GM12878 (cell line): ENCODE measurements around the gene UHRF1. TPM values are rescaled to one million over a fixed set of nuclear protein-coding genes. Genes with fewer than 3 reads are reported as not detected.
A peak's percentile ranks its signal among the peaks of the same experiment; 100 is the strongest.

Experiments
- ATAC-seq: fragments of 200-7000 bp; cut with Tn5 transposase; 3 replicates; pipeline ENCODE4 v1.9.1; 2020; ENCODE audit warnings: mild to moderate bottlenecking, moderate library complexity
- BruUV-seq: library from RNA; stranded (reverse); fragments of 400-500 nt; replicated peaks from 2 replicates; lab custom pipeline; 2021; lab: Mats Ljungman, UMichigan
- CTCF ChIA-PET: fragments of 300-600 bp; sonication (Branson Sonifier 250); formaldehyde crosslinking; extraction: SDS; loops from one replicate; lab custom pipeline; 2021; ENCODE audit warnings: inconsistent platforms; lab: Yijun Ruan, JAX
- POLR2A ChIA-PET: fragments of 350-600 bp; formaldehyde crosslinking; extraction: SDS; loops from one replicate; lab custom pipeline; 2021; ENCODE audit warnings: inconsistent platforms; lab: Charles Lee
- RAD21 ChIA-PET: fragments of 300-600 bp; sonication (Branson Sonifier 250); formaldehyde crosslinking; loops from one replicate; lab custom pipeline; 2023; ENCODE audit warnings: antibody characterized with exemption; ENCODE audit not compliant: unreplicated experiment; lab: Charles Lee
- SMC1A ChIA-PET: fragments of 300-600 bp; sonication (Branson Sonifier 250); formaldehyde crosslinking; loops from one replicate; lab custom pipeline; 2023; ENCODE audit not compliant: unreplicated experiment, uncharacterized antibody; lab: Charles Lee
- DNase-seq: peaks from one replicate; pipeline ENCODE4 v3.0.0-alpha.2; 2011; ENCODE audit warnings: low read depth, low spot score
- FAIRE-seq: peaks from 3 replicates; lab custom pipeline; 2011; peaks lifted over from hg19 to GRCh38; lab: Jason Lieb, UNC
- H2AFZ ChIP-seq: 2 replicates; pipeline ENCODE4 v1.6.0; 2011; ENCODE audit warnings: low read depth, low read length, control low read depth; ENCODE audit not compliant: control insufficient read depth
- H3K27ac ChIP-seq: 2 replicates; pipeline ENCODE4 v1.5.1; 2011; ENCODE audit warnings: control low read depth; ENCODE audit not compliant: control insufficient read depth, insufficient read depth
- H3K27me3 ChIP-seq, 2 experiments: replicated peaks in 1 of 2; 2 replicates each; pipeline versions ENCODE4 v1.6.0 to v1.6.1; 2011; ENCODE audit warnings: low read length in 1 of 2; ENCODE audit not compliant: control insufficient read depth in 2 of 2, insufficient read depth in 2 of 2
- H3K36me3 ChIP-seq, 2 experiments: 2 replicates each; pipeline ENCODE4 v1.5.1; 2011; ENCODE audit warnings: low read length in 1 of 2; ENCODE audit not compliant: control insufficient read depth in 2 of 2, insufficient read depth in 2 of 2
- H3K4me1 ChIP-seq: 2 replicates; pipeline ENCODE4 v1.6.1; 2011; ENCODE audit warnings: mild to moderate bottlenecking, low read length, moderate library complexity, mixed read lengths; ENCODE audit not compliant: control insufficient read depth, insufficient read depth
- H3K4me2 ChIP-seq: 2 replicates; pipeline ENCODE4 v1.6.0; 2011; ENCODE audit warnings: control low read depth; ENCODE audit not compliant: control insufficient read depth, insufficient read depth
- H3K4me3 ChIP-seq: fragments of 200-600 bp; sonication (generic); 2 replicates; pipeline ENCODE4 v1.5.1; 2016
- H3K79me2 ChIP-seq: 2 replicates; pipeline ENCODE4 v1.6.0; 2011; ENCODE audit warnings: low read length; ENCODE audit not compliant: control insufficient read depth, insufficient read depth
- H3K9ac ChIP-seq: 2 replicates; pipeline ENCODE4 v1.8.0; 2011; ENCODE audit warnings: low read length, control low read depth, mixed read lengths; ENCODE audit not compliant: control insufficient read depth, insufficient read depth
- H3K9me3 ChIP-seq: replicated peaks from 3 replicates; pipeline ENCODE4 v1.5.1; 2011; ENCODE audit warnings: mild to moderate bottlenecking, low read length; ENCODE audit not compliant: control insufficient read depth, insufficient read depth
- H4K20me1 ChIP-seq: 2 replicates; pipeline ENCODE4 v1.6.0; 2011; ENCODE audit not compliant: control insufficient read depth, insufficient read depth
- EED ChIP-seq: sonication (generic); IDR thresholded peaks from 2 replicates; pipeline ENCODE4 v1.6.1; 2016; ENCODE audit warnings: antibody characterized with exemption, low read depth
- HDGF ChIP-seq: fragments of 450-650 bp; IDR thresholded peaks from 2 replicates; pipeline ENCODE4 v1.6.1; 2016; ENCODE audit warnings: antibody characterized with exemption
- IRF3 ChIP-seq: fragments of 450-650 bp; IDR thresholded peaks from 2 replicates; pipeline ENCODE4 v1.6.1; 2014; ENCODE audit warnings: mild to moderate bottlenecking
- JUNB ChIP-seq: IDR thresholded peaks from 2 replicates; pipeline ENCODE4 v1.6.1; 2016; ENCODE audit warnings: antibody characterized with exemption, mild to moderate bottlenecking
- POLR2A ChIP-seq: IDR thresholded peaks from 2 replicates; pipeline ENCODE4 v1.6.1; 2011; ENCODE audit warnings: low read depth, mild to moderate bottlenecking, low read length
- ZNF384 ChIP-seq: IDR thresholded peaks from 2 replicates; pipeline ENCODE4 v1.6.1; 2012; ENCODE audit warnings: low read depth, mild to moderate bottlenecking, low read length, improper control_type of control experiment, borderline replicate concordance
- WGBS: methylation state at CpG from one replicate; pipeline ENCODE4 v1.1.6; 2016; ENCODE audit warnings: low lambda C conversion rate; ENCODE audit not compliant: insufficient replicate concordance, insufficient coverage; ENCODE audit errors: missing lambda C conversion rate; 5-methylcytosine and 5-hydroxymethylcytosine counted together
- in situ Hi-C: fragments of 300-500 bp; cut with MboI; formaldehyde crosslinking; loops from 9 replicates; pipeline ENCODE4 v1.14.3; 2018; ENCODE audit warnings: mixed read lengths
- intact Hi-C: fragments of 100-400 bp; cut with micrococcal nuclease; formaldehyde crosslinking; loops from one replicate; pipeline ENCODE4 v1.14.2; 2022; ENCODE audit not compliant: unreplicated experiment
- polyA plus RNA-seq, 11 experiments: library from polyadenylated mRNA; depleted of rRNA in 4 of 11; unstranded in 6 of 11; stranded (reverse) in 5 of 11; fragments of >200 nt; fragmentation: Nextera tagmentation in 4 of 11; fragmentation: Illumina TruSeq in 1 of 11; extraction: Ambion mirVana in 4 of 11; extraction: Trizol in 1 of 11; gene quantifications; 1 replicate in 1 of 11; 2 replicates in 10 of 11; pipeline versions ENCODE4 v1.2.1 to v1.2.3, GENCODE V29; 2011 to 2016; ENCODE audit warnings: inconsistent platforms in 2 of 11, missing spikeins in 2 of 11, low read depth in 1 of 11
- total RNA-seq, 4 experiments: library from RNA; depleted of rRNA in 3 of 4; stranded (reverse); fragments of >200 nt in 3 of 4; fragmentation: Illumina TruSeq in 1 of 4; extraction: Trizol in 1 of 4; gene quantifications; 2 replicates each; pipeline versions ENCODE4 v1.2.1 to v1.2.3, GENCODE V29; 2013 to 2021
- TF ChIP-seq, protein P1 (sequence below): fragments of 450-650 bp; IDR thresholded peaks from 2 replicates; pipeline ENCODE4 v1.6.1; 2016; ENCODE audit warnings: mild to moderate bottlenecking, moderate library complexity, borderline replicate concordance

Gene UHRF1
- total and polyA plus RNA-seq, 10 of the 15 experiments (the other 5 are each of a cell fraction or from before 2014, with no cell fraction given): 13.0 to 109 (median 37.7) TPM

- TF ChIP-seq, protein P1, sequence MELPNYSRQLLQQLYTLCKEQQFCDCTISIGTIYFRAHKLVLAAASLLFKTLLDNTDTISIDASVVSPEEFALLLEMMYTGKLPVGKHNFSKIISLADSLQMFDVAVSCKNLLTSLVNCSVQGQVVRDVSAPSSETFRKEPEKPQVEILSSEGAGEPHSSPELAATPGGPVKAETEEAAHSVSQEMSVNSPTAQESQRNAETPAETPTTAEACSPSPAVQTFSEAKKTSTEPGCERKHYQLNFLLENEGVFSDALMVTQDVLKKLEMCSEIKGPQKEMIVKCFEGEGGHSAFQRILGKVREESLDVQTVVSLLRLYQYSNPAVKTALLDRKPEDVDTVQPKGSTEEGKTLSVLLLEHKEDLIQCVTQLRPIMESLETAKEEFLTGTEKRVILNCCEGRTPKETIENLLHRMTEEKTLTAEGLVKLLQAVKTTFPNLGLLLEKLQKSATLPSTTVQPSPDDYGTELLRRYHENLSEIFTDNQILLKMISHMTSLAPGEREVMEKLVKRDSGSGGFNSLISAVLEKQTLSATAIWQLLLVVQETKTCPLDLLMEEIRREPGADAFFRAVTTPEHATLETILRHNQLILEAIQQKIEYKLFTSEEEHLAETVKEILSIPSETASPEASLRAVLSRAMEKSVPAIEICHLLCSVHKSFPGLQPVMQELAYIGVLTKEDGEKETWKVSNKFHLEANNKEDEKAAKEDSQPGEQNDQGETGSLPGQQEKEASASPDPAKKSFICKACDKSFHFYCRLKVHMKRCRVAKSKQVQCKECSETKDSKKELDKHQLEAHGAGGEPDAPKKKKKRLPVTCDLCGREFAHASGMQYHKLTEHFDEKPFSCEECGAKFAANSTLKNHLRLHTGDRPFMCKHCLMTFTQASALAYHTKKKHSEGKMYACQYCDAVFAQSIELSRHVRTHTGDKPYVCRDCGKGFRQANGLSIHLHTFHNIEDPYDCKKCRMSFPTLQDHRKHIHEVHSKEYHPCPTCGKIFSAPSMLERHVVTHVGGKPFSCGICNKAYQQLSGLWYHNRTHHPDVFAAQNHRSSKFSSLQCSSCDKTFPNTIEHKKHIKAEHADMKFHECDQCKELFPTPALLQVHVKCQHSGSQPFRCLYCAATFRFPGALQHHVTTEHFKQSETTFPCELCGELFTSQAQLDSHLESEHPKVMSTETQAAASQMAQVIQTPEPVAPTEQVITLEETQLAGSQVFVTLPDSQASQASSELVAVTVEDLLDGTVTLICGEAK: no peak
- TF ChIP-seq EED (no peak), IRF3 (no peak), HDGF (no peak), JUNB (no peak)
Observed at GRCh38 chr19:4859697-4860096, 49.6 kb upstream of the UHRF1 start (continued).

DNA sequence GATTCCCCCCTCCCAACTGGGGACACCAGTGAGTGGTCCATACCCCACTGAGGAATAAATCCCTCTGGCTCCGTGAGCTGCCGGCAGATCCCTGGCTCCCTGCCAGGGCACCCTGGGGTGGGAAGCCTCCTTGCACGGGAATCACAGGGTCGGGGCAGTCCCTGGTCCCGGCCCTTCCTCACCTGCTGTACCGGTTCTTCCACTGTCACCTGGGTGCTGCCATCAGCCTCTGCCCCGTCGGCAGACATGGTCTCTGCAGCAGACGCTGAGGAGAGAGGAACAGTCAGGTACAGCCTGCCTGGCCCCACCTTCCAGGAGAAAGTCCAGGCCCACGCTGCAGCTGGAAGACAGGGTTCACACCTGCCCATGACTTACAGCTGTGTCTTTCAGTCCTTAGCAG, 48.2 kb upstream of the UHRF1 start:
- Histone ChIP-seq H3K36me3 (peaks cover 7 to 12% of the 10 kb centered on the region in 2 experiments), H3K79me2 (peaks cover 10% of the 10 kb centered on the region), H3K9me3 (no peaks in the 10 kb centered on the region), H3K9ac (no peak overlapping the region), H3K27ac (no peak overlapping the region), H3K4me3 (no peak overlapping the region), H3K4me1 (peaks cover 20% of the 10 kb centered on the region), H3K4me2 (no peak overlapping the region), H4K20me1 (no peaks in the 10 kb centered on the region), H3K27me3 (no peaks in the 10 kb centered on the region), H2AFZ (no peak overlapping the region)
- BruUV-seq: no TSS peak
- ATAC-seq: no peak
- no peak for FAIRE-seq
- ChIA-PET CTCF (interaction anchor here (1.5 kb wide), 1 partner anchor 9 kb away, joined by 7 read pairs; no protein-coding TSS in a partner anchor), SMC1A (interaction anchor here (6.7 kb wide), 1 partner anchor 51 kb away, joined by 35 read pairs; no protein-coding TSS in a partner anchor), RAD21 (interaction anchor here (0.6 to 1.3 kb wide), 4 partner anchors 9 to 52 kb away, joined by 3 to 5 read pairs (median 4); no protein-coding TSS in a partner anchor), POLR2A (interaction anchor here (0.5 to 0.9 kb wide), 3 partner anchors 9 to 44 kb away, joined by 3 to 4 read pairs (median 3); no protein-coding TSS in a partner anchor)
- 92% methylated on average over 8 of the region's 10 CpGs for WGBS
- TF ChIP-seq POLR2A: peak; percentile 26; the same call in 1 of the 2 replicates
- TF ChIP-seq ZNF384: no peak
- DNase-seq: no peak
- in situ Hi-C loops (no loop called here), intact Hi-C loops (loop anchor here (10.0 kb wide), 1 partner anchor 104 kb away; the partner anchor contains the start of gene KDM4B)
